Medulla oblongata (tissue), 1 donor: ENCODE data around the gene MYRIP.

Source experiments
- DNase-seq: peaks from one replicate; pipeline ENCODE4 v3.0.0-alpha.2; 2015; ENCODE audit errors: extremely low spot score

Gene MYRIP

GRCh38 chr3:40187945-40188344, 378.5 kb downstream of the MYRIP start:
- DNase-seq, result no peak

- no peak for DNase-seq
Observed at GRCh38 chr3:40189118-40189517, 379.7 kb downstream of the MYRIP start.

GRCh38 chr3:40190056-40190455, 380.6 kb downstream of the MYRIP start:
- DNase-seq, result no peak

DNA sequence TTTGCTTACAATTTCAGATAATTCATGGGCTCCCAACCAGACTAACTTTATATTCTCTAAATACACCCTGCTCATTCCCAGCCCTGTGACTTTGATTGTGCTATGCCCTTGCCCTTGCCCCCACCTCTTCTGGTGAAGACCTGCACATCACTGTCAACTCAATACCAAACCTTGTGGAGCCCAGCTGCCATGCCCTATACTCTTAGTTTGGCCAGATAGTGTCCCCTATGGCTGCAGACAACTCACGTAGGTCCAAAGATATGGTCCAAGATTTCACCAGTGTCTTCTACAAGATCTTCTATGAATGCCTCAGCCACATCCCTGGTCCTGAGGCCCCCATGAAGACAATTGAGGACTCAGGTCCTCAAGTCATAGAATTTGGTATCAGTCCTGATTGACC, 381.8 kb downstream of the MYRIP start:
- DNase-seq, result no peak

DNA sequence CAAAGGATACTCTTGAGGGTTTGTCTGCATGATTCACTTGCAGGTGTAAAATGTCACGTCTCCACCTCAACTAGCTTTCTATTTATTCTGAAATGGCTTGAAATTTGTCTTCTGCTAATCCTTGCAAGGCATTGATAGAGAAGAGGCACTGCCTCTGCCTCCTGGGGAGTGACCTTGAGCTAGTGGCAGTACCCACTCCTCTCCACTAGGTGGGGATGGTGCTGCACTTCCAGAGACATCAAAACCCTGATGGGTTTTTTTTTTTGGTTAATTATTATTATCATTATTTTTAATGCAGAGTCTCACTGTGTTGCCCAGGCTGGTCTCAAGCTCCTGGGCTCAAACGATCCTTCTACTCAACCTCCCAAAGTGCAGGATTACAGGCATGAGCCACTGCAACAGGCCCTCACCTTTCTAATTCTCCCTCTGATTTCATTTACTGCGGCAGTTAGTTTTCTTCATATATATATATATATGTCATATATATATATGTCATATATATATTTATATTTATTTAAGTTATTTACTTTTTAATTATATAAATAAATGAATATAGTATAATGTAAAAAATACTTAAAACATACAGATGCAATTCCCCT, 382.5 kb downstream of the MYRIP start:
- peak; percentile 83 for DNase-seq

DNA sequence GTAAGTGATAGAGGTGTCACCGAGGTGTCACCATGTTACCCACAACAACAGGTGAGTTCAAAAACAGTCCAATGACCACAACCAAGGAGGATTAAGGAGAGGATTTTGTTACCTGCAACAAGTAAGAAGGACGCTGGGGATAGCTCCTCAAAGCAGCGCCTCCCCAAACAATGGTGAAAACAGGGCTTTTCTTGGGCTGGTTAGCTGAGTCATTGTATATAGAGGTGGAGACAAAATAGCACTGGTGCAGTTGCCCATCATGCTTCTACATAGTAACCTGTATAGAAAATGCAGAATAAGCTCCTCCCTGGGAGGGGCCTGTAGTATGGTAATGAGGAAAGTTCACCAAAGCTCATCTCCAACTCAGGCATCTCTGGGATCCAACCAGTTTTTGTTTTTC, 383.2 kb downstream of the MYRIP start:
- no peak for DNase-seq

GRCh38 chr3:40196966-40197365, 387.6 kb downstream of the MYRIP start:
- no peak for DNase-seq

- DNase-seq, result no peak
Observed at GRCh38 chr3:40200692-40201316, 391.4 kb downstream of the MYRIP start.

GRCh38 chr3:40201770-40202169, 392.4 kb downstream of the MYRIP start:
- DNase-seq, result no peak

GRCh38 chr3:40206522-40206921, 397.1 kb downstream of the MYRIP start:
- DNase-seq, result no peak

DNA sequence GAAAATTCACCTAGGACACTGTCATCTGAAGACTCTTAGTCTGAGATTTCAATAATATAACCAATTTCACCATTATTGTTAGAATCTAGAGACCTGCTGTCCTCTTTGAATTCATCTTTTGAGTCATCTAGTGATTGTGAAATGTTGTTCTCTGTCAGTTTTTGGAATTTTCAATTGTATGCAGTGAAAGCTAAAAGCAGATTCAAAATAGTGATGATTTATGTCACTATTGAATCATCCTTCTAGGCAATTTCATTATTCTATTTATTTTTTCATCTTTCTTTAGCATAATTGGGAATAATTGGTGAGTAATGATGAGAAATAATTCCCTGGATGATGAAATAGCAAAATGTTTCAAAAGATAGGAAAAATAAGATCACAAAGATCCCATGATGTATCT, 398.4 kb downstream of the MYRIP start:
- DNase-seq, result no peak

GRCh38 chr3:40208251-40208650, 398.8 kb downstream of the MYRIP start:
- DNase-seq, result no peak

- no peak for DNase-seq
Observed at GRCh38 chr3:40211579-40211978, 402.2 kb downstream of the MYRIP start.

- DNase-seq, result no peak
Observed at GRCh38 chr3:40213556-40213955, 404.1 kb downstream of the MYRIP start.

GRCh38 chr3:40215015-40215414, 405.6 kb downstream of the MYRIP start:
- DNase-seq, result no peak

DNA sequence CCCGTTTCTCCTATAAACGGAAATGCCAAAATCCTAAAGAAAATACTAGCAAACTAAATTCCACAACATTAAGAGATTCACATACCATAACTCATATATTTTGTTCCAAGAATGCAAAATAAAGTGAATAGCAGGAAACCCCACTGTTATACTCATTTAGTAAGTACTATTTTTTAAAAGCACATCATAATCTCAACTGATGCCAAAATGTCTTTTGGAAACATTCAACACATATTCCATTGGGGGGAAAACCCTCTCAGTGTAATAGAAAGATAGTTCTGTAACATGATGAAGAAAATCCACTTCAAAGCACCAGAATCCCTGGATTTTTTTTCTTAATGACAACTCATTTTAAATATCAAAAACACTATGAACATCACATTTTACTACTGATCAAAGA, 407.1 kb downstream of the MYRIP start:
- DNase-seq, result no peak

DNA sequence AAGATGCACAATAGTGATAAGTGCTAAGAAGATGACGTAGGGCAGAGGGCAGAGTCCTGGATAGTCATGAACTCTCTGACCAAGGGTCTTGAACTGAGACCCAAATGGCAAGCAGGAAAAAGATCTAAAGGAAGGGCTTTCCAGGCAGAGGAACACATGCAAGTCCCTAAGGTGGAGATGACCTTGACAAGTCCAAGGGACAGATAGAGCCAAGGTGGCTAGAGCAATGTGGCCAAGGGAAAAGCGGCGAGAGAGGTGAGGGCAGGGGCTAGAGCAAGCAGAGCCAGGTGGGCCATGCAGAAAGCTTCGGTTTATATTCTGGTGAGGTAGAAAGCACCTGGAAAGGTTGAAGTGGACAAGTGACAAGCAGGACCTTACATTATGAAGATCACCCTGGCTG, 414.4 kb downstream of the MYRIP start:
- DNase-seq, result no peak

DNA sequence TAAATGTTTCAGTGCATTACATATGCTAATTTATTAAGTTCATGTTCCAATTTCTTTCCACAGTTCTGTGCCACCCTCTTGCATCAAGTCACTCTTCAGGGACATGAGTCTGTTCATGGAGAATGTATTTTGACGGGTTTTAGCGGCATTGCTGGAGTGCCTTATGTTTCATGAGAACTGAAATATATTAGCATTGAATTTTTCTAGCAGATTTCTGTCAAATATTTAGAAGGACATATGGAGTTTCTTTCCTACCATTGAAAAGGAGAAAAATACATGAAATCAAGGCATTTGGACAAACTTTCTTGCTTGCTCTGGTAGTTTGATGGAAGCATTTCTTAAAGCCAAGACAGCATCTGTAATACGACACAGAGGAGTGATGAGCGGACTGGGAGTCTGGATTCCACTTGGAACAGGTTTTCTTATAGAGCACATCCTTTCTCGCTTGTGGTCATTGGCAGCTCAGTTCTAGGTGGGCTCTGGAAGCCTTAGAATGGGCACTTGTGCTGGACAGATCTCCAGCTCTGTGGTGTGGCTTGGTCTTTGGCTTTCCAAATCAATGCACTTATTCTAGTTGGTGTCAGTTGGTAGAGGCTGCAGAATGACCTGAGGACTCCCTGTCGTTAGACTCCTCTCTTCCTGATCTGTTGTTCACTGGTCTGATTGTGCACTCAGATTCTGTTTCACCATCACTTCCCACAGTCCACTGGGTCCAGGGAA, 415.5 kb downstream of the MYRIP start:
- DNase-seq, result no peak

DNA sequence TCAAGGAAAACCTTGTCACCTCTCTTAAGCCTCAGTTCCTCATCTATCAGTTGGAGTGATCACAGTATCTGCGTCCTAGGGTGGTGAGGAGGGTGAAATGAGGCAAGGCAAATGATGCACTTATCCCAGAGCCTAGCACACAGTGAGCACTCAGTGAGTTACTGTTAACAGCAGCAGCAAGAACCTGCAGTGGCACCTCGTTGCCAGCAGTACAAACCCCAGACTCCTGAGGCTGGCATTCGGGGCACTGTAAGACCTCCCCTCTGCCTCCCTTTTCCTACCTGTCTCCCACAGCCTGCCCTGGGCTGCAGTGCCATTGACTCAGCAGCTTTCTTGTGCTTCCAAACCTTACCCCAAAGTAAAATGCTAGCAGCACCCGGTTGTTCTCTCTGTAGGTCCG, 417.2 kb downstream of the MYRIP start:
- no peak for DNase-seq

DNA sequence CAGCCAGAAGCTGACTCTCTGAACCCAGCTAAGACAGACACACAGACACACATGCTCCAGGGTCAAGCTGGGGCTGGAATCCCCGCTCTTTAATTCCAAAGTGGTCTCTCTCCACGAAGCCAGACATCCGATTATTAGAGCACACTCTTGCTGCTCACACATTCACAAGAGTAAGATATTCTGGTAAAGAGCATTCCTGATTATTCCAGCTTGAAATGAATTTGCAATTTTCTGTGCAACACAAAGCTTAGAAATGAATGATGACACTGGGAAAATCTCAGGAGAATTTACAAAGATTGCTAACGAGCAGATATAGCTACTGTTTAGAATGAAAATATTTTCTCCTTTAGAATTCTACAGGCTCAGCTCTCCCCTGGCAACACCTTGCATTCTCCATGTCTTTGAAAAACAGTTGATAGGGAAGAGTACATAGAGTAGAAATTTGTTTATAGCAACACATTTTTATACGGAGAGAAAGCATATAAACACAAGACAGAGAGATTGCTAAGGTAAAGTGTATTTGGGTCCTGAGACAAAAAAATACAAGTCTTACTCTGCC, 419.5 kb downstream of the MYRIP start:
- DNase-seq, result no peak

DNA sequence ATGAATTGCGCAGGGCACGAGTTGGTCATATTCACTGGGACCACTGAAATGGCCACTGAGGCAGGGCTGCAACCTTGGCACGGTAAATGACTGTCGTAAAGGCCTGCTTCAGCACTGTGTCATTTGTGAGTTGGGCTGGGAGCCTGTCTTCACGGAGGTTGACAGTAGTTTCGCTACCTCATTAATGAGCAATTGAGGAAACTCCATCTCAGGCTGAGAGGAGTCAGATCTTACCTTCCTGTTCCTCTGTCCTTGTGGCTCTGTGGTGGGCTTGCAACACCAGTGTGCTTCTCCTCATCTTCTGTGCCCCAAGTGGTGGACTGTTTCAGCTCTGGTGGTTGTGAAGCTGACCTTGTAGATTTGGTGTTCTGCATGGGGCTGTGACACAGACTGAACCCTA, 420.0 kb downstream of the MYRIP start:
- peak; percentile 16 for DNase-seq

DNA sequence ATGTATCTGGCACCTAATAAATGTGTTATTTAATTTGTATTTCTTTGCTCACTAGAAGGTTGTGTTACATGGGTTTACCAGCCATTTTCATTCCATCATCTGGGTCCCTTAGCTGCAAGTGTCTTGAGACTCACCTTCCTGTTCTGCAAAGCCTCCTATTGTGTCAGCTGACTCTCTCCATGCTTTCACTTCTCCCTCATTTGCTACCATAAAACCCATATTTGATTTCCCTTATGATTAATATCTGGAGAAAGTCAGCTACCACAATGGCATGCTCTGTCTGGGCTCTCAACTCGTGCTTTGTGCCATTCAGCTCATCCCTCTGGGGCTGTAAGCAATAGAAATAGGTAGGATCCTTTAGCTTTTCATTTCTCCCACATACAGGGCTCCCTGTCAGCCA, 420.6 kb downstream of the MYRIP start:
- no peak for DNase-seq

DNA sequence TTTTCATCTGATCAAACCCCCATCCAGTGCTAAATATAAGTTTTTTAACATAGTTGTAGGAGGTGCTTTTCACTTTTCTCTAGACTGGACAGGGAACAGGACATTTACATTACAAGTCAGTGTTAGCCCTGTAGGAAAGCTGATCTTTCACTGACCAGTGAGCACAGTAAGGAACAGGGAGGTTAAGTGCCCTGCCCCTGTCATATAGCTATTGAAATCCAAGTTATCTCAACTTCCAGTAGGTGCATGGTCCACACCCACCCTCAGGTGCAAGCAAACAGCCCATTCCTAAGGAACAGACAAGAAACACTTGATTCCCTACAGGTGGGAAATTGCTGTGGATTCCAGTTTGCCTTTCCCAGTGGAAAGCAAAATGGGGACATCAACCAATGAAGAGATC, 421.0 kb downstream of the MYRIP start:
- DNase-seq, result no peak
